Upper lobe of left lung (tissue), 6 donors: Measurements from ENCODE around the gene GLT6D1. TPM values are rescaled to one million over a fixed set of nuclear protein-coding genes. Genes with fewer than 3 reads are reported as not detected.

Experiments used
- ATAC-seq, 2 donors: fragments of 200-7000 bp; cut with Tn5 transposase; one replicate each; pipeline ENCODE4 v1.9.1; 2022; ENCODE audit warnings: mild to moderate bottlenecking in 2 of 2, moderate library complexity in 2 of 2; ENCODE audit not compliant: low FRiP score in 2 of 2
- DNase-seq, 2 donors: peaks; one replicate each; pipeline ENCODE4 v3.0.0-alpha.2; 2019 to 2020
- H3K27ac ChIP-seq, 4 donors: fragments of 200-600 bp; sonication (generic); one replicate each; pipeline ENCODE4 v1.5.1; 2016 to 2019
- H3K27me3 ChIP-seq, 4 donors: fragments of 200-600 bp; sonication (generic); one replicate each; pipeline ENCODE4 v1.5.1; 2017 to 2019
- H3K36me3 ChIP-seq, 4 donors: fragments of 200-600 bp; sonication (generic); one replicate each; pipeline ENCODE4 v1.5.1; 2016 to 2019
- H3K4me1 ChIP-seq, 4 donors: fragments of 200-600 bp; sonication (generic); one replicate each; pipeline ENCODE4 v1.5.1; 2018 to 2019
- H3K4me3 ChIP-seq, 4 donors: fragments of 200-600 bp; sonication (generic); one replicate each; pipeline ENCODE4 v1.5.1; 2017 to 2019; ENCODE audit warnings: mild to moderate bottlenecking in 2 of 4, moderate library complexity in 1 of 4
- H3K9me3 ChIP-seq, 4 donors: fragments of 200-600 bp; sonication (generic); one replicate each; pipeline ENCODE4 v1.5.1; 2018 to 2019
- CTCF ChIP-seq, 6 experiments: fragments of 450-650 bp in 4 of 6; fragments of 200-600 bp in 2 of 6; sonication (generic) in 2 of 6; IDR thresholded peaks; one replicate each; pipeline ENCODE4 v1.5.1; 2016 to 2019; ENCODE audit warnings: antibody characterized with exemption in 6 of 6
- EP300 ChIP-seq, 4 donors: sonication (generic); formaldehyde crosslinking; IDR thresholded peaks; one replicate each; pipeline ENCODE4 v1.5.1; 2017; ENCODE audit warnings: antibody characterized with exemption in 4 of 4, control low read depth in 2 of 4
- POLR2A ChIP-seq, 4 donors: fragments of 450-650 bp; IDR thresholded peaks; one replicate each; pipeline ENCODE4 v1.5.1; 2016 to 2017; ENCODE audit warnings: antibody characterized with exemption in 4 of 4, mild to moderate bottlenecking in 2 of 4
- POLR2AphosphoS5 ChIP-seq, 2 donors: sonication (generic); formaldehyde crosslinking; IDR thresholded peaks; one replicate each; pipeline ENCODE4 v1.5.1; 2017; ENCODE audit warnings: antibody characterized with exemption in 2 of 2
- WGBS, 2 donors: methylation state at CpG; one replicate each; pipeline ENCODE4 v1.1.5; 2017 to 2018; 5-methylcytosine and 5-hydroxymethylcytosine counted together
- total RNA-seq, 6 donors: library from RNA; depleted of rRNA in 4 of 6; stranded (reverse); fragments of >200 nt in 4 of 6; gene quantifications; one replicate each; pipeline versions ENCODE4 v1.1.0 to v1.2.1, GENCODE V29; 2016 to 2021
- donor health status: DM: no; HTN: no; CAD: no; lungs with moderate emphysema.
- donor health status: DM: no; HTN: yes; CAD: no; lungs with severe emphysema.

Gene GLT6D1
- total RNA-seq, 6 donors from 2014 or later, result not detected

- DNase-seq, result peak in 1 of 2 donors; percentile 66
- H3K4me3 ChIP-seq, result no peak overlapping the region
- no peaks in the 10 kb centered on the region for H3K27me3 ChIP-seq
- H3K36me3 ChIP-seq, result no peaks in the 10 kb centered on the region
- no peak for ATAC-seq
- 68 to 74% methylated on average over 21 to 24 of the region's 24 CpGs for WGBS, 2 donors
- TF ChIP-seq CTCF (IDR thresholded peaks at IDR 0.05), result no peak
- H3K27ac ChIP-seq, result no peak overlapping the region
- H3K4me1 ChIP-seq, result no peaks in the 10 kb centered on the region
- no peaks in the 10 kb centered on the region for H3K9me3 ChIP-seq
Observed at GRCh38 chr9:135612981-135613910, 26.1 kb downstream of the GLT6D1 start.

DNA sequence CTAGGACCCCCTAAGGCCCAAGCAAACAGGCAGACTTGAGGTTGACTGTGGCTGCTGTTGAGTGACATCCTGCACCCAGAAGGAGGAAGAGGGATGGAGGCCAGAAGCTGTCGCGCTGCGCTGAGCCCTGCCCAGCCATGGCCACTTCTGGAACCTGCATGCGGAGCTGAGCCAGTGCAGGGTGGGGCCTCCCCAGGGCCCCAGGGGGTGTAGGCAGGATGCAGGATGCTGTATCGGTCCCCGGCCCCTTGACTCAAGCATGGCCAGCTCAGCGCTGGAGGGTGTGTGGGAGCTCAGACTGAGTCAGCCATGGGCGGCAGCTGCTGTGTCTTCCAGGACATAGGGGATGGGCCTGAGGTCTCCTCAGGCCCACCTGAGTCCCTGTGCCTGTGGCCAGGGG, 26.9 kb downstream of the GLT6D1 start:
- Histone ChIP-seq H3K27me3 (no peaks in the 10 kb centered on the region), H3K4me1 (no peaks in the 10 kb centered on the region), H3K27ac (no peak overlapping the region), H3K36me3 (no peaks in the 10 kb centered on the region), H3K9me3 (no peaks in the 10 kb centered on the region), H3K4me3 (no peak overlapping the region)
- ATAC-seq (no peak), DNase-seq (peak in 1 of 2 donors; percentile 63)
- TF ChIP-seq POLR2A (IDR thresholded peaks at IDR 0.05), result no peak
- TF ChIP-seq EP300 (IDR thresholded peaks at IDR 0.05), result no peak
- TF ChIP-seq CTCF (IDR thresholded peaks at IDR 0.05), result no peak
- TF ChIP-seq POLR2AphosphoS5 (IDR thresholded peaks at IDR 0.05), result no peak
- WGBS, 2 donors, result 89 to 91% methylated on average over 3 to 8 of the region's 8 CpGs

DNA sequence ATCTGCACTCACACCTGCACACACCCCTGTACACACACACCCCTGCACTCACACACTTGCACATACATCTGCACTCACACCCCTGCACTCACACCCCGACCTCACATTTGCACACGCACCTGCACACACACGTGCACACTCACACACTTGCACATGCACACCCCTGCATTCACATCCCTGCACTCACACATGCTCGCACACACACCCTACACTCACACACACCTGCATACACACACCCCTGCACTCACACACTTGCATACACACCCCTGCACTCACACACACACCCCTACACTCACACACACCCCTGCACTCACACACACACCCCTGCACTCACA, 27.5 kb downstream of the GLT6D1 start:
- no peak overlapping the region for H3K27ac ChIP-seq
- no peak for TF ChIP-seq POLR2A (IDR thresholded peaks at IDR 0.05)
- no peak for TF ChIP-seq EP300 (IDR thresholded peaks at IDR 0.05)
- ATAC-seq (no peak), DNase-seq (no peak)
- no peaks in the 10 kb centered on the region for H3K27me3 ChIP-seq
- H3K36me3 ChIP-seq, result no peaks in the 10 kb centered on the region
- H3K9me3 ChIP-seq, result no peaks in the 10 kb centered on the region
- 13 to 18% methylated on average over 4 of the region's 4 CpGs for WGBS, 2 donors
- no peaks in the 10 kb centered on the region for H3K4me1 ChIP-seq
- H3K4me3 ChIP-seq, result no peak overlapping the region

- H3K36me3 ChIP-seq, result no peaks in the 10 kb centered on the region
Observed at GRCh38 chr9:135611142-135611874, 28.0 kb downstream of the GLT6D1 start.

More at GRCh38 chr9:135611142-135611874, 28.0 kb downstream of the GLT6D1 start:
- 66 to 68% methylated on average over 4 to 7 of the region's 7 CpGs for WGBS, 2 donors
- no peaks in the 10 kb centered on the region for H3K27me3 ChIP-seq
- no peak for TF ChIP-seq POLR2A (IDR thresholded peaks at IDR 0.05)
- TF ChIP-seq CTCF (IDR thresholded peaks at IDR 0.05), result no peak
- no peak for TF ChIP-seq EP300 (IDR thresholded peaks at IDR 0.05)
- no peak for TF ChIP-seq POLR2AphosphoS5 (IDR thresholded peaks at IDR 0.05)
- no peak overlapping the region for H3K4me3 ChIP-seq
- ATAC-seq (no peak), DNase-seq (peak in 1 of 2 donors; percentile 22)
- H3K27ac ChIP-seq, result no peak overlapping the region
- no peaks in the 10 kb centered on the region for H3K4me1 ChIP-seq
- no peaks in the 10 kb centered on the region for H3K9me3 ChIP-seq
